Fibroblast of skin of left biceps (primary cell): ENCODE measurements around the gene RELB.

Source experiments
- DNase-seq, 2 experiments: peaks; one replicate each; pipeline ENCODE4 v3.0.0-alpha.2; 2013; ENCODE audit warnings: low read depth in 2 of 2

Gene RELB

DNA sequence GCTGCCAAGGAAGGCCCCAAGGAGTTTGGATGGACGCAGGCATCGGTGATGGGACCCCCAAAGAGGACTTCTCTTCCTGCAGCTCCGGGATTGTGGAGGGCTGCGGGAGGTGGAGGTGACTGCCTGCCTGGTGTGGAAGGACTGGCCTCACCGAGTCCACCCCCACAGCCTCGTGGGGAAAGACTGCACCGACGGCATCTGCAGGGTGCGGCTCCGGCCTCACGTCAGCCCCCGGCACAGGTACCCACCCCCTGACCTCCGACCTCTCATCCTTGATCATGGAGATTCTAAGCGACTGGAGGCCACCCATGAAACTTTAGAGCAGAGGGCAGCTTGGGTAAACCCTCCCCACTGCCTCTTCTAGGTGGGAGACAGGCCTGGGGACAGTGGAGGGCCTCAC is 20.7 kb downstream of the RELB start:
- no peak for DNase-seq

DNA sequence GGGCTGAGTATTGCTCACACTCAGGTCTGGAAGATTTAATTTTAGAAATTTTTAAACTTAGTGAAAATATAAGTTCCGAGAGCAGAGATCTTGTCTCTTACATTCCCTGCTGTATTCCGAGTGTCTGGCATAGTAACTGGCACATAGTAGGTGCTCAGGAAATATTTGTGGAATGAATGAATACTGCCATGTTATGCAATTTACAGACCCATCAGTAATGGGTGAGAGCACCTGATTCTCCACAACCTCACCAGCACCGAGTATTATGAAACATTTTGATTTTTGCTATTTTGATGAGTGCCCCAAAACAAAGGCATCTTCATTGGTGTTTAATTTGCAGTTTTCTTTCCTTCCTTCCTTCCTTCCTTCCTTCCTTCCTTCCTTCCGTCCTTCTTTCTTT is 21.8 kb downstream of the RELB start:
- DNase-seq = no peak

DNA sequence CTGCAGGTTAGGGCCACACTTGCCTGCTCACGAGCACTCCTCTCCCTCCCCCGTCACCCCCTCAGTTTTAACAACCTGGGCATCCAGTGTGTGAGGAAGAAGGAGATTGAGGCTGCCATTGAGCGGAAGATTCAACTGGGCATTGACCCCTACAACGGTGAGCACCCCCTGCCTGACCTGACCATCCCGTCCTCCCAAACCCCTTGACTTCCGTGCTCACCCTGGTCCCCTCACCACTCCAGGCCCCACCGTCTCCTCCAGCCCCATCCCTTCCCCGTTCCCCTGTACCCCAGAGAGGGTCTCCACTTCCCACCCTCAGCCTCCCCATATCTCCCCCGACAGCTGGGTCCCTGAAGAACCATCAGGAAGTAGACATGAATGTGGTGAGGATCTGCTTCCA is 24.0 kb downstream of the RELB start:
- no peak for DNase-seq

DNA sequence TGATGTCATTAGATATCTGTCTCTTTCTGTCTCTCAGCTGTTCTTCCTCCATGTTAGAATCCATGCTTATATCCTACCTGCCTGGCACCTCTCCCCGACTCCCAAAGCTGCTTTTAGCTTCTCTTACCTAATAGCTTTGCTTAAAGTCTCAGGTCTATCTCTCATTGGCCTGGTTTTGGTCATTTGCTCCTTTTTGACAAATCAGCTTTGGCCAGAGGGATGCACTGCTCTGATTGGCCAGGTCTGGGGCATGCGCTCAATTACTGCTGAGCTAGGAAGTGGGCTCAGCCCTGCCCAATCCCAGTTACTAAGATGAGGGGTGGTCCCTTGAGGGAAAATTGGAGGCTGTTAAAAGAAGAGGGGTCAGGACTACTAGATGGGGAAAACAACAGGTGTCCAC is 26.1 kb downstream of the RELB start:
- no peak for DNase-seq

DNA sequence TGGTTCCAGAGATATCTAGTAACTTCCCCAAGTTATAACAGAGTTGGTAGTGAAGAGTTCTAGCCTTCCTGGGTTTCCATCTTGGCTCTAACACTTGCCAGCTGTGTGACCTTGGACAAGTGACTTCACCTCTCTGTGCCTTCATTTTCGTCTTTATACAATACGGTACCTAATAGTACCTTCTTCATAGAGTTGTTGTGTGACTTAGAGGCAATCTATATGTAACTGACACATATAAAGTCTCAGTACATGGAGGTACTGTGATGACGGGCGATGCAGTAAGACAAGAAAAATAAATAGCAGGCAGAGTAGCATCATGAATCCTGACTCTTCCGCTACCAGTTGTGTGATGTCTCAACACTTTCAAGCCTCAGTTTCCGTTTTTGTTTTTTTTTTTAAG is 29.6 kb downstream of the RELB start:
- DNase-seq = no peak

DNA sequence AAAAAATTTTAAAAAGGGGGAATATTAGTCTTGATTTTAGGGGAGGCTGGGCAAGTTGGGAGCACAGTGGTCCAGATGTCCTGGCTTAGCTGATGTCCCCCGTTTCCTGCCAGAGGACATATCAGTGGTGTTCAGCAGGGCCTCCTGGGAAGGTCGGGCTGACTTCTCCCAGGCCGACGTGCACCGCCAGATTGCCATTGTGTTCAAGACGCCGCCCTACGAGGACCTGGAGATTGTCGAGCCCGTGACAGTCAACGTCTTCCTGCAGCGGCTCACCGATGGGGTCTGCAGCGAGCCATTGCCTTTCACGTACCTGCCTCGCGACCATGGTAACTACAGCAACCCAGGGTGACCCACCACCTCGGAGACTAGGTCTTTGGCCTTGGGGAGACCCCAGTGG is 31.2 kb downstream of the RELB start:
- no peak for DNase-seq

DNA sequence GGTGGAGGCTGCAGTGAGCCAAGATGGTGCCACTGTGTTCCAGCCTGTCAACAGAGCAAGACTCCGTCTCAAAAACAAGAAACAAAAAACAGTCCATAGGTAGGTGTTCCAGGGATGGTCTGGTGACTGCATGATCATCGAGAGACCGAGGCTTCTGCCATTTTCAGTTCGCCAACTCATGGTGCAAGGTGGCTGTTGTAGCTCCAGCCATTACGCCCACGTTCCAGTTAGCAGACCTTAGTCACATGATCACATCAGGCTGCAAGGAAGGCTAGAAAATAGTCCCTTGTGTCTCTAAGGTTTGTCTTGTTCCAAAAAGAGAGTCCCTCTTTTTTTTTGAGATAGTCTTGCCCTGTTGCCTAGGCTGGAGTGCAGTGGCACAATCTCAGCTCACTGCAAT is 34.5 kb downstream of the RELB start:
- DNase-seq = no peak

DNA sequence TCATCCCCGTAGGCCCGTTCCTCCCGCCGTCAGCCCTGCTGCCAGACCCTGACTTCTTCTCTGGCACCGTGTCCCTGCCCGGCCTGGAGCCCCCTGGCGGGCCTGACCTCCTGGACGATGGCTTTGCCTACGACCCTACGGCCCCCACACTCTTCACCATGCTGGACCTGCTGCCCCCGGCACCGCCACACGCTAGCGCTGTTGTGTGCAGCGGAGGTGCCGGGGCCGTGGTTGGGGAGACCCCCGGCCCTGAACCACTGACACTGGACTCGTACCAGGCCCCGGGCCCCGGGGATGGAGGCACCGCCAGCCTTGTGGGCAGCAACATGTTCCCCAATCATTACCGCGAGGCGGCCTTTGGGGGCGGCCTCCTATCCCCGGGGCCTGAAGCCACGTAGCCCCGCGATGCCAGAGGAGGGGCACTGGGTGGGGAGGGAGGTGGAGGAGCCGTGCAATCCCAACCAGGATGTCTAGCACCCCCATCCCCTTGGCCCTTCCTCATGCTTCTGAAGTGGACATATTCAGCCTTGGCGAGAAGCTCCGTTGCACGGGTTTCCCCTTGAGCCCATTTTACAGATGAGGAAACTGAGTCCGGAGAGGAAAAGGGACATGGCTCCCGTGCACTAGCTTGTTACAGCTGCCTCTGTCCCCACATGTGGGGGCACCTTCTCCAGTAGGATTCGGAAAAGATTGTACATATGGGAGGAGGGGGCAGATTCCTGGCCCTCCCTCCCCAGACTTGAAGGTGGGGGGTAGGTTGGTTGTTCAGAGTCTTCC is 36.3 kb downstream of the RELB start:
- no peak for DNase-seq

DNA sequence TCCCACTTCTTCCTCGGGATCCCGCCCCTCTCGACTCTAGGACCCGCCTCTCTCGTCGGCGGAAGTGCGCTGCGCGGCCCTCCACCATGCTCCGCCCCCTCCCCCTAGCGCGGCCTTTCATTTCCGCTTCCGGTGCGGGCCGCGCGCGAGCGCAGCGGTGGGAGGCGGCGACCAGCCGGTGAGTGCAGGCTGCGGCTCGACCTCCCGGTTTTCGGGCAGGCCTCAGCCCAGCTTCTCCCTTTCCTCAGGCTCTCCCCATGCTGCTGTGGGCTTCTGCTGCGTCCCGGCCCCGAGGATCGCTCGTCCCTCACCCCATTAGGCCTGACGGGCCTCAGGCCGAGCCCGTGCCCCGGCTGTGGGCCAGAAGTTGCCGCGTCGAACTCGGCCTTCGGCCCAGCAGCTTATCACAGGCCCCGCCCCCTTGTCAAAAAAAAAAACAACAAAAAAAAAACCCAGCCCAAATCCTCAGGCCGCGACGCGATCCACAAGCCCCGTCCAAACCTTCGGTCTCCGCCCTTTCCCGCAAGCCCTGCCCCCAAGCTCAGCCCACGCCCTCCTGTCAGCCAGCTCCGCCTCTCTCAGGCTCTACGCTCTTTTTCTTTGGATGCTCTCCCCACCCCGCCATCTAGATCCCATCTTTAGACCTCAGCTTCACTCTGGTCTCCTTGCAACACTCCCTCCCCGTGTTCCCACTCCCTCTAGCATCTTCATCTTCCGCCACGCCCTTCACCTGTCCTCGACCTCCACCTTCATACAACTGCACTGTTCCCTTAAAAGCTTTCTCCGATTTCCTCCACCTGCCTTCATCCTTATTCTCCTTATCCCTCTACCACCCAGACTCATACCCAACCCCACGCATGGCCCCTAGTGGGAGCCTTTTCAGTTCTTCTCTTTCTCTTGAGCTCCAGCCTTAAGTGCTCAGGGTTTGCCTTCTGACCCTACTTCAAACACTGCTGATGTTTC is 37.9 kb downstream of the RELB start, which contains the start of gene CLASRP:
CLASRP (plus strand) TSS at position 115 of the 963 bp plus-strand sequence. CDS start 1,168 bp downstream, outside the sequence.
- peak; percentile 67 for DNase-seq

DNA sequence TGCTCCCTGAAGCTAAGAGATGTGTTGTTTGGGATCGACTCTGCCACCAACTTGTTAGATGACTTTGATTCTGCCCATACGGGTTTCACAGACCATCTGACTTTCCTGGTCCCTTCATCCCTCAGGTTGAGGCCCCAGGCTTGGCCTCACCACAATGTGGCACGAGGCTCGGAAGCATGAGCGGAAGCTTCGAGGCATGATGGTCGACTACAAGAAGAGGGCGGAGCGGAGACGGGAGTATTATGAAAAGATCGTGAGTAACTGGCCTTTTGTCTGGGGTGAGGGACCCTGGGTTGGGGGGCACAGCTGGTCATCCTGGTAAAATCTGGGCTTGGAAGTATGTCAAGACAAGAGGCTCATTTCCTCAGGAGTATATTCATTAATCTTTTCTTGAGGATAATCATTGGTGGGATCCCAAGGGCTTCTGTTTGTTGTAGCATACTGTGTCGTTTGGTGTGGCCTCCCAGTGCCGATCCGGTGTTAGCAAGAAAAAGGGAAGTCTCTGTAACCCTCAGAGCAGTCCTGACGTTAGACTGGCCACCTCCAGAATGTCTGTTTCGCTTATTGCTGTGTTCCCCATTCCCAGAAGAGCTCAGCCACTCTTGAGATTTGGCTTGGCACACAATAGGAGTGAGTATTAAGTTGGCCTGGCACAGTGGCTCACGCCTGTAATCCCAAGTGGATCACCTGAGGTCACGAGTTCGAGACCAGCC is 39.0 kb downstream of the RELB start:
- DNase-seq = no peak

DNA sequence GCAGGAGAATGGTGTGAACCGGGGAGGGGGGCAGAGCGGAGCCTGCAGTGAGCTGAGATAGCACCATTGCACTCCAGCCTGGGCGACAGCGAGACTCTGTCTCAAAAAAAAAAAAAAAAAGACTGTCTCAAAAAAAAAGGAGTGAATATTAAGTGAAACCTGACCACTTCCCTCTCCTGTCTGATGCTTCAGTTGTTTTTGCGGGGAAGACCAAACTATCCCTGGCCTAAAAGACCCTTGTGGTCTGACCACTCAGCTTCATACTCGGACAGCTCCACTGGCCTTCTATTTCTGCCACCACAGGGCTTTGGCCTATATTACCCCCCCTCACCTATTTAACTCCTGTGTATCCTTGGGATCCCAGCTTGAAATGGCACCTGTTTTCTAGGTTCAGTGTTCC is 39.9 kb downstream of the RELB start:
- DNase-seq = no peak

DNA sequence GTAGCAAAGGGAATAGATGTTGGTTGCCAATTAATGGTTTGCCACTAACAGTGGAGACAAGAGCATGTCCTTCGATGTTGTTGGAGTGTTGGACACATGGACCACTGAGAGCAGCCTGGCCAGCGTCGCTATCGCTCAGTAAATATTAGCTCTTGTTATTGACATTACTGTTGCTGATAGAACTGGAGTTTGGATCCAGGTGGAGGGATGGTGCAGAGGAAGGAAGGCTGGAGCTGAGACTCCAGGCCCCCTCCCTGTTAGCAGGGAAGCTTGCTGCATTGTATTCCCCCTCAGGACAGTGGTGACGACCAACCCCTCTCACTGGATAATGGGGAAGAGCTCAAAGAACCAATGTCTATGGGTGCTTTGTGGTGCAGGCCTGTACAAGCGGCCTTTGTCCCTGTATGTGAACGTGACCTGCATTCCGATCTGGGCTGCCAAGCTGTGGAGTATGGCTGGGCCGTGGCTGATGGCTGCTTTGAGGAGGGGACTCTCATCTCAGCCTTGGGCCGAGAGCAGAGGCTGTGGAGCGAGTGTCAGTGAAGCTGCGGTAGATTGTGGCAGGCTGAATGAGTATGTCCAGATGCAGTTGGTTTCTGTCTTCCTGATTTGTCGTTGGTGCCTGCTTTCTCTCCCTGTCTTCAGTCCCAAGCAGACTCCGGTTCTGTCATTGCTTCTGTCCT is 44.5 kb downstream of the RELB start:
- no peak for DNase-seq

DNA sequence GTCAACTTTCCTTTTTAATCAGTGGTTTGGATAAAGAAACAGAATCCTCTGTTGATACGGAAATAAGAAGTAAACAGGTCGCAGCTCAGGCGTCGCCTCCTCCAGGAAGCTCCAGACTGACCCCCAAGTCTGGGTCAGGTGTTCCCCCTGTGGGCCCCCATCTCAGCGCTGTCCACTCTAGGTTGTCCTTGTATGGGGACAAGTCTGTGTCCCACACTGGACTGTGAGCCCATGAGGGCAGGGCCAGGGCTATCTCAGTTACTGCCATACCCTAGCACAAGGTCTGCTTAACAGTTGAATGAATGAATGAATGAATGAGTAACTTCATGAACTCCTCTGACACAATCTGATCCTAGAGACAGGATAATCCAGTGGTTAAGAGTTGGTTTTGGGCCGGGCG is 45.1 kb downstream of the RELB start:
- DNase-seq = no peak

DNA sequence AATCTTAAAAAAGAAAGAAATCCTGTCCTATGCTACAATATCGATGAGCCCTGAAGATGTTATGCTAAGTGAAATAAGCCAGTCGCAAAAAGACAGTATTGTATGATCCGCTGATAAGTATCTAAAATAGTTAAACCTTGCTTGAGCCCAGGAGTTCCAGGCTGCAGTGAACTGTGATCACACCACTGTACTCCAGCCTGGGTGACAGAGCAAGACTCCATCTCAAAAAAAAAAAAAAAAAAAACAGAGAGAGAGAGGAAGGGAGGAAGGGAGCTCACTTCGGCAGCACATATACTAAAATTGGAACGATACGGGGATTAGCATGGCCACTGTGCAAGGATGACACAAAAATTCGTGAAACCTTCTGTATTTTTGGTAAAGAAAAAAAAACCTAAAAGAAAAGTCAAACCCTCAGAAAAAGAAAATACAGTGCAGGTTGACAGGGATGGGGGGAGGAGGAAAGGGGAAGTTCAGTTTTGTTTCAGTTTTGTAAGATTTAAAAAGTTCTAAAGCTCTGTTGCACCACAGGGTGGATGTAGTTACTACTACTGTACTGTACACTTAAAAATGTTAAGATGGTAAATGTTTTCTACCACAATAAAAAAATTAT is 46.0 kb downstream of the RELB start:
- DNase-seq = no peak

DNA sequence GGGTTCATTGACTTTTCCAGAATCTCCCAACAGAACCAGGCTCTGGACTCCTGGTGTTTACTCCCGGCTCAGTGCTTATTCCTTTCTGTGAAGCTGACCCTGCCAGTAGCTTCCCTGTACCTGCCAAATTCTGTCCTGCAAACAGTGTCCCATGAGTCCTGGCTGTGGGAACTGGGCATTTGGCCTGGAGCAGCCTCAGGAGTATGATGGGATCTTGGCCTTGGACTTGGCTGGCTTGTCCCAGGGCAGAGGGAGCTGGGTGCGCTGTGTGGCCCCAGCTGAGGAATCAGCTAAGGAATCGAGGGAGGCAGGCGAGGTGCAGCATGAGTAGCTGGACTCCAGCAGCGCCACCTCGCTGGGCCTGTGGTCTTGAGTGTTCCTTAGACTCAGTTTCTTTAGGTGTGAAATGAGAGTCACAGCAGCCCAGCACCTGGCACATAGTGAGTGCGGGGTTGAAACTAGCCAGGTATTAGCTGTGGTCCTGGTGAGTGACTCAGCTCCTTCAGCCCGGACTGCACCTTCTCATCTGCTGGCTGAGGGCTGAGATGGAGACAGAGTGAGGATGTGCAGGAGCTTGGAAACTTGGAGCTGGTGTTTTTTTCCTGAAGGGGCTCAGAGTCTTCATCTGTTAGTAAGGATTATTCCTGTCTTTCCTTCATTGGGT is 47.9 kb downstream of the RELB start:
- DNase-seq = no peak

DNA sequence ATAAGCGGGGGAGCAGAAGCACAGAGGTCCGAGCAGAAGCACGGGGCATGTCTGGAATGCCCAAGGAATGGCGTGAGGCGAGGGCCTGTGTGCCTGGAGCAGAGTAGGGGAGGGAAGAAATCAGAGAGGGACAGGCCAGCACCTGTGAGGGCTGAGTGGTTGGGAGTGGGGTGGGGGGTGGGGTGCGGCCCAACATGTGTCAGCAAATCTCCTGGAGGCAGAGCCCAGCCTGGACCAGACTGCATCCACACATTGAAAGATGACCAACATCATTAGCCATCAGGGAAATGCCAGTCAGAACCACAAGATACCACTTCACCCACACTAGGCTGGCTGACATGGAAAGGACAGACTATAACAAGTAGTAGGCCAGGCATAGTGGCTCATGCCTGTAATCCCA is 48.8 kb downstream of the RELB start:
- no peak for DNase-seq

DNA sequence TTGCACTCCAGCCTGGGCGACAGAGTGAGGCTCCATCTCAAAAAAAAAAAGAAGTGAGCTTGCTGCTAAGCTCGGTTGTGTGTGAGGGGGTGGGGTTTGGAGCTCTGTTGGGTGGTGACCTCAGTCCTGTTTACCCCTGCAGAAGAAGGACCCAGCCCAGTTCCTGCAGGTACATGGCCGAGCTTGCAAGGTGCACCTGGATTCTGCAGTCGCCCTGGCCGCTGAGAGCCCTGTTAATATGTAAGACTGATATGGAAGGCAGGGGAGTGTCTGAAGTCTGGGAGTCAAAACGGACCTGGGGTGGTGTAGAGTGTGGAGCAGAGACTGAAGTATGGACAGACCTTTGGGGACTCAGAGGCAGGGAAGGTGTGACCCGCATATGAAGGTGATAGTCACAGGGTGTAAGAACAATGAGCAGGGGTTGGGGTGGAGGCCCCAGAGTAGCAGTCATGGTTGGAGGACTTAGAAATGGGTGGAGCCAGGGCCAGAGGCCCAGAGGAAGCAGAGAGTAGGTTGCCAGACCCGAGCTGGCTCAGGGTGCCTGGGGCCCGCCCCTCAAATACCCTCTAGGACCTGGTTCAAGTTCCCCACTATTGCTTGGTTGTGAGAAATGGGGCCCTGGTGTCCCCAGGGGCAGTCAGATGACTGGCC is 50.8 kb downstream of the RELB start:
- DNase-seq = no peak

DNA sequence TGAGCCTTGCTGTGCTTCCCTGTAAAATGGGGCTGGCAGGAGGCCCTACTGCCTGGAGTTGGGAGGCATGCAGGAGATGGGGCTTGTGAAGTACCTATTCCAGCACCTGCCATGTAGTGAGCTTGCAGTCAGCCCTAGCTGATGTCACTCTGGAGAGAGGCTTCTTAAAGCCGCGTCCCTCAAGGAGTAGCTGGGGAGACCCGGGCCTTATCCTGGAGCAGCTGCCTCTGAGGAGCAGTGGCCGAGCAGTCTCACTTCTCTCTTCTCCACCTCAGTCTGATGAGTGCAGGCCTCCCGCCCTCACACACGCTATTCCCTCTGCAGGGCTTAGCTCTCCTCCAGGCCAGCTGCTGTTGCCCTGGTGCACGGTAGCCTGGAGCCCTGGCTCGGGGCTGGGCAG is 55.6 kb downstream of the RELB start:
- DNase-seq = no peak

DNA sequence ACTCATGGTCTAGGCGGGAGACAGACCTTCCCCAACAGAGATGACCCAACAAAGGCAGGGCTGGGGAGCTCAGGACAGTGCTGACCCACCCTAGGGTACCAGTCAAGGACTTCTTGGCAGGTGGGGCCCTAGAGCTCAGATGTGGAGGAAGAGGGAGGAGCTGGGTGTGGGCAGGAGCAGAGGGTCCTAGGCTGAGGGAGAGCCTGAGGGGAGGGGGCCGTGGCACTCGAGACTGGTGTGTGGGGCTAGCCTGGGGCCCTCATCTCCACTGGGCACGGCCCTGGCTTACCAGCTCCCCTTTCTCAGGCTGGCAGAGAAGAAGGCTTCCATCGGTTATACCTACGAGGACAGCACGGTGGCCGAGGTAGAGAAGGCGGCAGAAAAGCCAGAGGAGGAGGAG is 56.2 kb downstream of the RELB start:
- DNase-seq = no peak

DNA sequence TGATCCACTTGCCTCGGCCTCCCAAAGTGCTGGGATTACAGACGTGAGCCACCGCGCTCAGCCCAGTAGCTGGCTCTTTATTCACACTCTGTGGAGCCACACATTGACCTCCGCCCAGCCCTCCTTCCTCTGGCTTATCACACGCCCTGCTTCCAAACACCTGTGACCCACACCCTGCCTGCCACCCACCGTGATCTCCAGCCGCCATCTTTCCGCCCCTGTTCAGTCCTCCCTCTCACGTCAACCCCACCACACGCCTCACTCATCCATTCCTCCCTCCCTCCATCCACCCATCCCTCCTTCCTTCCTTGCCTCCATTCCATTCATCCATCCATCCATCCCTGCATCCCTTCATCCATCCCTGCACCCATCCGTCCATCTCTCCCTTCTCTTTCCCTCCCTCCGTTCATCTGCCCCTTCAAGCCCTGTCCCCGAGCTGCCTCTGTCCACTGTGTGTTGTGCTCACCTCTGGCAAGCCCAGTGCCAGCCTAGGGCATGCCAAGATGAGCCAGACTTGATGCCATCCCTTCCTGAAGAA is 57.4 kb downstream of the RELB start:
- DNase-seq = no peak
